ENCODE data around the gene ADGRB3.
"Not testable (repeated sequence)": the region's sequence is repeated elsewhere in the genome, so short reads cannot be mapped to it uniquely, and the experiment has no call there.

The ADGRB3 gene

GRCh38 chr6:68651011-68651985 is 16.2 kb downstream of the ADGRB3 start:
- no peak for DNase-seq

GRCh38 chr6:68652117-68652536 is 17.0 kb downstream of the ADGRB3 start:
- no peak for DNase-seq

GRCh38 chr6:68653074-68653705 is 18.1 kb downstream of the ADGRB3 start:
- no peak for DNase-seq

- no peak for DNase-seq
These were observed 18.6 kb downstream of the ADGRB3 start for GRCh38 chr6:68653706-68654089.

GRCh38 chr6:68654134-68654533 is 19.1 kb downstream of the ADGRB3 start:
- DNase-seq: no peak

GRCh38 chr6:68655028-68655427 is 19.9 kb downstream of the ADGRB3 start:
- DNase-seq: no peak

GRCh38 chr6:68657374-68658139 is 22.5 kb downstream of the ADGRB3 start:
- no peak for DNase-seq

GRCh38 chr6:68658338-68658737 is 23.3 kb downstream of the ADGRB3 start:
- no peak for DNase-seq

GRCh38 chr6:68673255-68673654 is 38.2 kb downstream of the ADGRB3 start:
- DNase-seq: no peak

- DNase-seq: no peak
These were observed 40.5 kb downstream of the ADGRB3 start for GRCh38 chr6:68675548-68675947.

GRCh38 chr6:68676094-68676493 is 41.0 kb downstream of the ADGRB3 start:
- not testable (repeated sequence) for DNase-seq

GRCh38 chr6:68677058-68677457 is 42.0 kb downstream of the ADGRB3 start:
- DNase-seq: no peak

GRCh38 chr6:68679399-68679798 is 44.3 kb downstream of the ADGRB3 start:
- DNase-seq: no peak

GRCh38 chr6:68680264-68680663 is 45.2 kb downstream of the ADGRB3 start:
- no peak for DNase-seq

- no peak for DNase-seq
These were observed 54.8 kb downstream of the ADGRB3 start for GRCh38 chr6:68689910-68690309.

- no peak for DNase-seq
These were observed 56.0 kb downstream of the ADGRB3 start for GRCh38 chr6:68691120-68691519.

GRCh38 chr6:68693271-68693670 is 58.2 kb downstream of the ADGRB3 start:
- DNase-seq: no peak

- DNase-seq: no peak
These were observed 60.3 kb downstream of the ADGRB3 start for GRCh38 chr6:68695403-68695802.

- DNase-seq: no peak
These were observed 60.8 kb downstream of the ADGRB3 start for GRCh38 chr6:68695838-68696237.

GRCh38 chr6:68697394-68697793 is 62.3 kb downstream of the ADGRB3 start:
- DNase-seq: no peak

GRCh38 chr6:68701159-68701558 is 66.1 kb downstream of the ADGRB3 start:
- no peak for DNase-seq

- no peak for DNase-seq
These were observed 69.4 kb downstream of the ADGRB3 start for GRCh38 chr6:68704485-68704884.

GRCh38 chr6:68709091-68709490 is 74.0 kb downstream of the ADGRB3 start:
- DNase-seq: no peak

Data from NK-92 treated with Interleukin-12 subunit alpha and Interleukin-12 subunit beta, amount 100 ng/mL, for 24 hours (cell line).